Measurements from ENCODE around the gene KCNK6.

KCNK6 gene

GRCh38 chr19:38378866-38379265 is 59.2 kb downstream of the KCNK6 start:
- no peak overlapping the region for H3K27ac ChIP-seq (ENCODE audit: low read length)
- no peak overlapping the region for H3K9ac ChIP-seq (ENCODE audit: low read length)
- H4K20me1 ChIP-seq (ENCODE audit: insufficient read depth, low read length) = no peaks in the 10 kb centered on the region
- no peaks in the 10 kb centered on the region for H3K9me2 ChIP-seq (replicated peaks; ENCODE audit: insufficient read depth, low read length)
- H3K4me1 ChIP-seq (ENCODE audit: low read length) = 0 out of 2 replicates have a peak, but pooled peaks cover 3% of the 10 kb centered on the region
- peaks cover 41% of the 10 kb centered on the region for H3K79me2 ChIP-seq (ENCODE audit: low read length)
- H3K27me3 ChIP-seq (replicated peaks; ENCODE audit: insufficient read depth, low read length) = no peaks in the 10 kb centered on the region
- H3F3A ChIP-seq (ENCODE audit: insufficient read depth, low read length) = no peaks in the 10 kb centered on the region
- H3K4me2 ChIP-seq (ENCODE audit: low read depth, low read length) = no peak overlapping the region
- no peak overlapping the region for H3K4me3 ChIP-seq (ENCODE audit: low read length)
- DNase-seq = no peak
- TF ChIP-seq CTCF (IDR thresholded peaks at IDR 0.05; ENCODE audit: low read length) (no peak), EZH2phosphoT487 (IDR thresholded peaks at IDR 0.05; ENCODE audit: low read length) (no peak), EZH2 (optimal IDR thresholded peaks at IDR 0.05; ENCODE audit: low read depth, low read length) (no peak)
- H2AFZ ChIP-seq (ENCODE audit: low read length) = no peak overlapping the region
- H3K9me3 ChIP-seq (replicated peaks; ENCODE audit: insufficient read depth, low read length) = no peaks in the 10 kb centered on the region
- H3K36me3 ChIP-seq (replicated peaks; ENCODE audit: insufficient read depth, low read length) = peaks cover 4% of the 10 kb centered on the region; the same call in 1 of the 2 replicates

GRCh38 chr19:38381138-38381537 is 61.5 kb downstream of the KCNK6 start:
- H3K4me1 ChIP-seq (ENCODE audit: low read length) = no peaks in the 10 kb centered on the region
- no peak overlapping the region for H2AFZ ChIP-seq (ENCODE audit: low read length)
- peaks cover 4% of the 10 kb centered on the region; the same call in 1 of the 2 replicates for H3K36me3 ChIP-seq (replicated peaks; ENCODE audit: insufficient read depth, low read length)
- no peaks in the 10 kb centered on the region for H4K20me1 ChIP-seq (ENCODE audit: insufficient read depth, low read length)
- no peak overlapping the region for H3K4me3 ChIP-seq (ENCODE audit: low read length)
- no peaks in the 10 kb centered on the region for H3K27me3 ChIP-seq (replicated peaks; ENCODE audit: insufficient read depth, low read length)
- H3K27ac ChIP-seq (ENCODE audit: low read length) = no peak overlapping the region
- H3K9ac ChIP-seq (ENCODE audit: low read length) = no peak overlapping the region
- no peak for DNase-seq
- no peak overlapping the region for H3K4me2 ChIP-seq (ENCODE audit: low read depth, low read length)
- no peaks in the 10 kb centered on the region for H3K9me2 ChIP-seq (replicated peaks; ENCODE audit: insufficient read depth, low read length)
- no peaks in the 10 kb centered on the region for H3F3A ChIP-seq (ENCODE audit: insufficient read depth, low read length)
- TF ChIP-seq EZH2phosphoT487 (IDR thresholded peaks at IDR 0.05; ENCODE audit: low read length) (no peak), CTCF (IDR thresholded peaks at IDR 0.05; ENCODE audit: low read length) (no peak), EZH2 (optimal IDR thresholded peaks at IDR 0.05; ENCODE audit: low read depth, low read length) (no peak)
- no peaks in the 10 kb centered on the region for H3K9me3 ChIP-seq (replicated peaks; ENCODE audit: insufficient read depth, low read length)
- peaks cover 26% of the 10 kb centered on the region for H3K79me2 ChIP-seq (ENCODE audit: low read length)

Measured in MM.1S (cell line).